Hepatocyte (in vitro differentiated cells): ENCODE data around the gene CNOT6L.

Experiments
- CTCF ChIP-seq: fragments of 200-600 bp; sonication (generic); IDR thresholded peaks from 2 replicates; pipeline ENCODE4 v1.5.1; 2016; ENCODE audit warnings: antibody characterized with exemption, mild to moderate bottlenecking; ENCODE audit not compliant: poor library complexity
- EZH2 ChIP-seq: fragments of 200-600 bp; sonication (generic); IDR thresholded peaks from 2 replicates; pipeline ENCODE4 v1.6.1; 2016; ENCODE audit warnings: antibody characterized with exemption, mild to moderate bottlenecking, borderline replicate concordance

GRCh38 chr4:77844363-77844762 lies 25.2 kb upstream of the CNOT6L start:
- no peak for TF ChIP-seq CTCF
- TF ChIP-seq EZH2 = no peak
